H1 (cell line): ENCODE results near the gene MRPL43. TPM values are rescaled to one million over a fixed set of nuclear protein-coding genes. Genes with fewer than 3 reads are reported as not detected.

ENCODE experiments used
- CTCF ChIA-PET: fragments of 300-600 bp; sonication (Branson Sonifier 250); formaldehyde crosslinking; loops from one replicate; lab custom pipeline; 2021; ENCODE audit not compliant: partially characterized antibody; lab: Charles Lee
- POLR2A ChIA-PET: fragments of 300-600 bp; sonication (Branson Sonifier 250); formaldehyde crosslinking; loops from one replicate; lab custom pipeline; 2021; ENCODE audit warnings: inconsistent platforms; ENCODE audit not compliant: partially characterized antibody; lab: Charles Lee
- DNase-seq, 2 experiments: peaks; one replicate each; pipeline versions ENCODE4 v3.0.0 to v3.0.0-alpha.2; 2010 to 2022; ENCODE audit warnings: low spot score in 2 of 2, low read depth in 1 of 2, mixed read lengths in 1 of 2
- FAIRE-seq: peaks from 2 replicates; lab custom pipeline; 2011; peaks lifted over from hg19 to GRCh38; lab: Jason Lieb, UNC
- H2AFZ ChIP-seq: 2 replicates; pipeline ENCODE4 v1.8.1; 2012; ENCODE audit warnings: low read length, inconsistent platforms
- H2AK5ac ChIP-seq: 2 replicates; pipeline ENCODE4 v1.6.1; 2013; ENCODE audit warnings: low read depth, low read length
- H2BK120ac ChIP-seq: replicated peaks from 2 replicates; pipeline ENCODE3; 2013; ENCODE audit warnings: low read depth, low read length, inconsistent platforms
- H2BK12ac ChIP-seq: 2 replicates; pipeline ENCODE4 v1.6.1; 2013; ENCODE audit warnings: low read depth, low read length
- H2BK15ac ChIP-seq: 2 replicates; pipeline ENCODE4 v1.6.1; 2013; ENCODE audit warnings: low read length
- H2BK20ac ChIP-seq: 2 replicates; pipeline ENCODE4 v1.6.1; 2013; ENCODE audit warnings: low read length
- H2BK5ac ChIP-seq: 2 replicates; pipeline ENCODE4 v1.6.1; 2013; ENCODE audit warnings: low read depth, low read length
- H3K14ac ChIP-seq: 2 replicates; pipeline ENCODE4 v1.6.1; 2013; ENCODE audit warnings: inconsistent platforms; ENCODE audit not compliant: insufficient read length
- H3K18ac ChIP-seq: 2 replicates; pipeline ENCODE4 v1.6.1; 2013; ENCODE audit warnings: low read length; ENCODE audit errors: extremely low read depth
- H3K23ac ChIP-seq: 2 replicates; pipeline ENCODE4 v1.6.1; 2013; ENCODE audit warnings: inconsistent platforms; ENCODE audit not compliant: insufficient read length
- H3K23me2 ChIP-seq: 2 replicates; pipeline ENCODE4 v1.6.1; 2013; ENCODE audit warnings: low read depth, low read length
- H3K27ac ChIP-seq: 2 replicates; pipeline ENCODE4 v1.6.1; 2011; ENCODE audit warnings: low read depth, low read length, inconsistent platforms
- H3K27me3 ChIP-seq, 4 experiments: replicated peaks in 1 of 4; 1 replicate in 1 of 4; 2 replicates in 3 of 4; pipeline versions ENCODE4 v1.6.1 to v1.8.1; 2011 to 2013; ENCODE audit warnings: low read length in 3 of 4, mild to moderate bottlenecking in 3 of 4, inconsistent platforms in 2 of 4, mixed read lengths in 2 of 4, moderate library complexity in 1 of 4; ENCODE audit not compliant: control insufficient read depth in 3 of 4, insufficient read depth in 3 of 4; ENCODE audit errors: extremely low read depth in 1 of 4
- H3K36me3 ChIP-seq, 4 experiments: 2 replicates each; pipeline versions ENCODE4 v1.6.1 to v1.8.1; 2011 to 2013; ENCODE audit warnings: mild to moderate bottlenecking in 4 of 4, low read length in 3 of 4, moderate library complexity in 2 of 4, control low read depth in 1 of 4, inconsistent platforms in 1 of 4; ENCODE audit not compliant: insufficient read depth in 4 of 4, control insufficient read depth in 2 of 4
- H3K4ac ChIP-seq: replicated peaks from 2 replicates; pipeline ENCODE3; 2013; ENCODE audit warnings: low read length, low read depth, mixed read lengths, inconsistent platforms; ENCODE audit not compliant: insufficient read length
- H3K4me1 ChIP-seq, 4 experiments: replicated peaks in 1 of 4; 1 replicate in 1 of 4; 2 replicates in 3 of 4; pipeline versions ENCODE4 v1.6.1 to v1.8.1; 2011 to 2013; ENCODE audit warnings: low read length in 3 of 4, inconsistent platforms in 2 of 4, mixed read lengths in 1 of 4; ENCODE audit not compliant: insufficient read depth in 4 of 4, control insufficient read depth in 3 of 4
- H3K4me2 ChIP-seq, 2 experiments: 2 replicates each; pipeline versions ENCODE4 v1.6.1 to v1.8.1; 2011 to 2013; ENCODE audit warnings: low read depth in 2 of 2, low read length in 2 of 2, control low read depth in 1 of 2, inconsistent platforms in 1 of 2, mild to moderate bottlenecking in 1 of 2; ENCODE audit not compliant: insufficient read depth in 1 of 2
- H3K4me3 ChIP-seq, 4 experiments: fragments of 200-600, 300-600 bp in 1 of 4; sonication (generic), shearing (Covaris generic), sonication (Bioruptor Twin) in 1 of 4; 2 replicates each; pipeline versions ENCODE4 v1.5.1 to v1.8.1; 2011 to 2016; ENCODE audit warnings: low read length in 4 of 4, low read depth in 3 of 4, control low read depth in 2 of 4, inconsistent platforms in 2 of 4, mild to moderate bottlenecking in 2 of 4, mixed read lengths in 1 of 4, moderate library complexity in 1 of 4; ENCODE audit not compliant: insufficient read depth in 2 of 4; ENCODE audit errors: extremely low read depth in 1 of 4
- H3K56ac ChIP-seq: replicated peaks from 2 replicates; pipeline ENCODE3; 2013; ENCODE audit warnings: low read depth, mild to moderate bottlenecking, mixed read lengths, low read length, inconsistent platforms; ENCODE audit not compliant: insufficient read length
- H3K79me1 ChIP-seq: 2 replicates; pipeline ENCODE4 v1.6.1; 2013; ENCODE audit warnings: low read depth, low read length, control low read depth
- H3K79me2 ChIP-seq, 2 experiments: 2 replicates each; pipeline versions ENCODE4 v1.6.1 to v1.8.1; 2012 to 2013; ENCODE audit warnings: low read length in 2 of 2, mild to moderate bottlenecking in 2 of 2, inconsistent platforms in 1 of 2; ENCODE audit not compliant: insufficient read depth in 2 of 2, control insufficient read depth in 1 of 2
- H3K9ac ChIP-seq, 4 experiments: replicated peaks in 1 of 4; 1 replicate in 1 of 4; 2 replicates in 3 of 4; pipeline versions ENCODE4 v1.6.1 to v1.8.1; 2011 to 2013; ENCODE audit warnings: low read depth in 3 of 4, low read length in 3 of 4, control low read depth in 2 of 4, mild to moderate bottlenecking in 2 of 4, moderate library complexity in 2 of 4, inconsistent platforms in 1 of 4; ENCODE audit errors: extremely low read depth in 1 of 4
- H3K9me3 ChIP-seq, 2 experiments: 2 replicates each; pipeline versions ENCODE4 v1.6.1 to v1.8.1; 2012 to 2013; ENCODE audit warnings: mild to moderate bottlenecking in 2 of 2, moderate library complexity in 2 of 2, control low read depth in 1 of 2, inconsistent platforms in 1 of 2, low read depth in 1 of 2, low read length in 1 of 2, mixed read lengths in 1 of 2; ENCODE audit not compliant: insufficient read depth in 2 of 2
- H4K20me1 ChIP-seq, 2 experiments: replicated peaks in 1 of 2; 2 replicates each; pipeline versions ENCODE3 to v1.8.1; 2011 to 2013; ENCODE audit warnings: inconsistent platforms in 2 of 2, low read length in 2 of 2, mild to moderate bottlenecking in 1 of 2; ENCODE audit not compliant: insufficient read depth in 2 of 2, control insufficient read depth in 1 of 2
- H4K5ac ChIP-seq: 2 replicates; pipeline ENCODE4 v1.6.1; 2013; ENCODE audit warnings: low read length, low read depth, mixed read lengths, inconsistent platforms; ENCODE audit not compliant: insufficient read length
- H4K8ac ChIP-seq: 2 replicates; pipeline ENCODE4 v1.8.0; 2013; ENCODE audit warnings: mild to moderate bottlenecking, moderate library complexity, low read length, inconsistent platforms; ENCODE audit not compliant: insufficient read depth; ENCODE audit errors: extremely low read depth
- H4K91ac ChIP-seq: replicated peaks from 2 replicates; pipeline ENCODE3; 2013; ENCODE audit warnings: low read length, mixed read lengths, inconsistent platforms; ENCODE audit not compliant: insufficient read length
- BACH1 ChIP-seq: IDR thresholded peaks from 2 replicates; pipeline ENCODE4 v1.6.1; 2012; ENCODE audit warnings: low read length, improper control_type of control experiment
- BRCA1 ChIP-seq: IDR thresholded peaks from 2 replicates; pipeline ENCODE4 v1.6.1; 2012; ENCODE audit warnings: low read depth, low read length, improper control_type of control experiment
- CEBPB ChIP-seq: IDR thresholded peaks from 2 replicates; pipeline ENCODE4 v1.6.1; 2012; ENCODE audit warnings: low read depth, low read length
- CHD1 ChIP-seq: IDR thresholded peaks from 2 replicates; pipeline ENCODE4 v1.6.1; 2012; ENCODE audit warnings: low read depth, low read length, improper control_type of control experiment
- CHD2 ChIP-seq: IDR thresholded peaks from 2 replicates; pipeline ENCODE4 v1.6.1; 2012; ENCODE audit warnings: low read length, improper control_type of control experiment
- EP300 ChIP-seq, 2 experiments: IDR thresholded peaks; 1 replicate in 1 of 2; 2 replicates in 1 of 2; pipeline ENCODE4 v1.6.1; 2011 to 2012; ENCODE audit warnings: low read depth in 2 of 2, low read length in 2 of 2, mild to moderate bottlenecking in 2 of 2, borderline replicate concordance in 1 of 2, inconsistent platforms in 1 of 2, moderate library complexity in 1 of 2
- FOSL1 ChIP-seq: IDR thresholded peaks from 2 replicates; pipeline ENCODE4 v1.6.1; 2011; ENCODE audit warnings: mild to moderate bottlenecking, low read depth, low read length, moderate library complexity; ENCODE audit not compliant: insufficient read depth
- GTF2F1 ChIP-seq: IDR thresholded peaks from 2 replicates; pipeline ENCODE4 v1.6.1; 2012; ENCODE audit warnings: low read depth, low read length, improper control_type of control experiment, borderline replicate concordance
- JUND ChIP-seq: IDR thresholded peaks from 2 replicates; pipeline ENCODE4 v1.6.1; 2011; ENCODE audit warnings: mild to moderate bottlenecking, improper control_type of control experiment, low read length
- RNF2 ChIP-seq: fragments of 200-900, 300-1000 bp; sonication (generic); IDR thresholded peaks from 2 replicates; pipeline ENCODE4 v1.7.1; 2016; ENCODE audit warnings: borderline replicate concordance, low read depth, mild to moderate bottlenecking, antibody characterized with exemption, low read length; ENCODE audit not compliant: poor library complexity, severe bottlenecking; ENCODE audit errors: missing control alignments
- RXRA ChIP-seq: IDR thresholded peaks from 2 replicates; pipeline ENCODE4 v1.6.1; 2011; ENCODE audit warnings: low read depth, mild to moderate bottlenecking, low read length, moderate library complexity; ENCODE audit not compliant: insufficient read depth
- SIN3A ChIP-seq, 2 experiments: IDR thresholded peaks in 1 of 2; conservative IDR thresholded peaks in 1 of 2; 2 replicates each; pipeline ENCODE4 v1.6.1; 2011 to 2012; ENCODE audit warnings: low read length in 2 of 2, improper control_type of control experiment in 1 of 2, low read depth in 1 of 2, mild to moderate bottlenecking in 1 of 2
- YY1 ChIP-seq: IDR thresholded peaks from 2 replicates; pipeline ENCODE4 v1.6.1; 2011; ENCODE audit warnings: low read depth, mild to moderate bottlenecking, low read length
- ZNF274 ChIP-seq: IDR thresholded peaks from 2 replicates; pipeline ENCODE4 v1.7.0; 2012; ENCODE audit warnings: low read length, borderline replicate concordance; ENCODE audit errors: extremely low read depth
- WGBS, 2 experiments: shearing (Covaris generic) in 1 of 2; methylation state at CpG; one replicate each; pipeline versions ENCODE4 v1.1.6 to v1.1.7; 2013 to 2015; ENCODE audit warnings: low lambda C conversion rate in 2 of 2, mixed read lengths in 2 of 2, inconsistent platforms in 1 of 2, low coverage in 1 of 2, missing lambda C conversion rate in 1 of 2; ENCODE audit not compliant: insufficient replicate concordance in 2 of 2, insufficient coverage in 1 of 2, insufficient read length in 1 of 2; ENCODE audit errors: extremely low coverage in 1 of 2, missing lambda C conversion rate in 1 of 2; 5-methylcytosine and 5-hydroxymethylcytosine counted together
- polyA plus RNA-seq, 7 experiments: library from polyadenylated mRNA; depleted of rRNA in 3 of 7; stranded (reverse) in 5 of 7; unstranded in 2 of 7; fragments of >200 nt in 5 of 7; fragments of 200-250 nt in 2 of 7; gene quantifications; 1 replicate in 5 of 7; 2 replicates in 1 of 7; 4 replicates in 1 of 7; pipeline versions ENCODE4 v1.2.1 to v1.2.3, GENCODE V29; 2011 to 2013; ENCODE audit warnings: missing spikeins in 2 of 7, mixed read lengths in 2 of 7
- total RNA-seq: library from RNA; stranded (reverse); fragmentation: NEBNext Ultra II Directional; extraction: Animal tissue kit (Norgen Biotek cat#: 25700); gene quantifications from 2 replicates; pipeline ENCODE4 v1.2.1, GENCODE V29; 2021

Gene MRPL43
- total and polyA plus RNA-seq, 2 of the 8 experiments (the other 6 are each of a cell fraction or from before 2014, with no cell fraction given), result 74.1 to 149 TPM

DNA sequence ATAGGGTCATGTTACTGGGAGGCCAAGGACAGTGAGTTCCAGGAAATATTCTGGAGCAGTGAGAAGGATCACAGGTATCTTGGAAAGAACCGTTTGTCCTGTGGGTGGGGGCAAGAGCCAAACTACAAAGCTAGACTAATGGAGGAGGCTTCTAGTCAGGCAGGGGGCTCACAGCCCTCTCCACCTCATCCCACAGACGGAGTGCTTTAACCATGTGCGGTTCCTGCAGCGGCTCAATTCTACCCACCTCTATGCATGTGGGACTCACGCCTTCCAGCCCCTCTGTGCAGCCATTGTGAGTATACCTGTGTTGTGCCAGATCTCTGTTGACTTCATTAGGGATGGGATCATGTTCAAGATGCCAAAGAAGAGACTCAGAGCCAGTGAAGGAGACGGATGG, 9.9 kb downstream of the MRPL43 start:
- Histone ChIP-seq H2BK20ac (no peak overlapping the region), H3K4me2 (no peak overlapping the region), H3K79me2 (no peaks in the 10 kb centered on the region), H3K4ac (no peak overlapping the region), H4K91ac (no peak overlapping the region), H3K23me2 (no peaks in the 10 kb centered on the region), H3K27ac (no peak overlapping the region), H2AK5ac (no peak overlapping the region), H3K18ac (no peak overlapping the region), H3K4me1 (no peaks in the 10 kb centered on the region), H3K9ac (no peak overlapping the region), H3K14ac (no peak overlapping the region), H2BK15ac (no peak overlapping the region), H3K9me3 (no peaks in the 10 kb centered on the region), H3K23ac (no peak overlapping the region), H3K56ac (no peak overlapping the region), H4K5ac (no peak overlapping the region), H3K4me3 (no peak overlapping the region), H2BK12ac (no peak overlapping the region), H4K20me1 (peaks cover 0 to 11% of the 10 kb centered on the region in 2 experiments), H3K79me1 (no peaks in the 10 kb centered on the region), H3K36me3 (peaks cover 0 to 18% (median 5%) of the 10 kb centered on the region in 4 experiments; a peak in 4 of 8 replicates), H2AFZ (no peak overlapping the region), H2BK5ac (no peak overlapping the region), H4K8ac (no peak overlapping the region), H2BK120ac (no peak overlapping the region), H3K27me3 (no peaks in the 10 kb centered on the region)
- no peak for FAIRE-seq
- DNase-seq, result no peak
- CTCF ChIA-PET, result interaction anchor here (1.5 to 2.7 kb wide), 3 partner anchors 17 to 37 kb away, joined by 4 to 9 read pairs (median 4); no protein-coding TSS in a partner anchor
- POLR2A ChIA-PET, result interaction anchor here (1.0 to 1.7 kb wide), 6 partner anchors 8 to 15 kb away, joined by 3 to 8 read pairs (median 4); partner anchors contain the start of genes MRPL43 and TWNK
- WGBS, 2 experiments, result 88% methylated on average over 6 of the region's 6 CpGs; no CpG with 5 or more reads in 1 of the 2 experiments
- no peak for TF ChIP-seq SIN3A (conservative IDR thresholded peaks at IDR 0.05 in 1 of 2, IDR thresholded peaks at IDR 0.05 in 1 of 2; ENCODE audit: low read depth in 1 of 2, low read length in 2 of 2)
- no peak for TF ChIP-seq FOSL1
- no peak for TF ChIP-seq CHD1
- no peak for TF ChIP-seq CHD2
- TF ChIP-seq CEBPB, result no peak
- TF ChIP-seq BRCA1, result no peak
- TF ChIP-seq ZNF274, result no peak
- TF ChIP-seq BACH1, result no peak
- no peak for TF ChIP-seq EP300 (IDR thresholded peaks at IDR 0.05; ENCODE audit: borderline replicate concordance in 1 of 2, low read depth in 2 of 2, low read length in 2 of 2)
- TF ChIP-seq JUND, result no peak
- TF ChIP-seq GTF2F1, result no peak
- no peak for TF ChIP-seq RXRA
- no peak for TF ChIP-seq RNF2
- no peak for TF ChIP-seq YY1
